Breast epithelium (tissue), 4 donors: ENCODE data around the gene ARHGAP27. TPM values are rescaled to one million over a fixed set of nuclear protein-coding genes. Genes with fewer than 3 reads are reported as not detected.
"Not testable (repeated sequence)": the region's sequence is repeated elsewhere in the genome, so short reads cannot be mapped to it uniquely, and the experiment has no call there.

ENCODE experiments used
- DNase-seq, 2 donors: peaks; one replicate each; pipeline ENCODE4 v3.0.0-alpha.2; 2019; ENCODE audit warnings: low spot score in 2 of 2
- H3K27ac ChIP-seq, 2 donors: fragments of 200-600 bp; sonication (generic) in 1 of 2; one replicate each; pipeline ENCODE4 v1.5.1; 2016 to 2019; ENCODE audit warnings: mild to moderate bottlenecking in 1 of 2
- H3K27me3 ChIP-seq, 2 donors: fragments of 200-600 bp; sonication (generic) in 1 of 2; one replicate each; pipeline versions ENCODE4 v1.5.1 to v1.6.0; 2017 to 2019; ENCODE audit warnings: control low read depth in 1 of 2, mild to moderate bottlenecking in 1 of 2
- H3K36me3 ChIP-seq: fragments of 200-600 bp; one replicate; pipeline ENCODE4 v1.5.1; 2019
- H3K4me1 ChIP-seq, 2 donors: fragments of 200-600 bp; sonication (generic); one replicate each; pipeline ENCODE4 v1.5.1; 2016 to 2019; ENCODE audit warnings: control low read depth in 1 of 2
- H3K4me3 ChIP-seq, 3 donors: fragments of 200-600 bp; sonication (generic); 1 replicate in 2 of 3; 2 replicates in 1 of 3; pipeline ENCODE4 v1.5.1; 2016 to 2019; ENCODE audit warnings: mild to moderate bottlenecking in 3 of 3, moderate library complexity in 2 of 3
- H3K9me3 ChIP-seq, 2 donors: fragments of 200-600 bp; sonication (generic) in 1 of 2; one replicate each; pipeline ENCODE4 v1.5.1; 2016 to 2019; ENCODE audit warnings: control low read depth in 1 of 2
- CTCF ChIP-seq, 3 donors: fragments of 450-650 bp; IDR thresholded peaks; one replicate each; pipeline ENCODE4 v1.5.1; 2016 to 2017; ENCODE audit warnings: antibody characterized with exemption in 3 of 3, mild to moderate bottlenecking in 3 of 3, moderate library complexity in 3 of 3
- POLR2A ChIP-seq: fragments of 450-650 bp; IDR thresholded peaks from one replicate; pipeline ENCODE4 v1.6.1; 2016; ENCODE audit warnings: antibody characterized with exemption, mild to moderate bottlenecking, moderate library complexity
- POLR2AphosphoS5 ChIP-seq, 3 donors: sonication (generic); formaldehyde crosslinking; IDR thresholded peaks; one replicate each; pipeline ENCODE4 v1.6.1; 2017; ENCODE audit warnings: antibody characterized with exemption in 3 of 3
- intact Hi-C: fragments of 100-400 bp; cut with DNase I; formaldehyde crosslinking; loops from one replicate; pipeline ENCODE4 v1.15.1; 2023; ENCODE audit warnings: low total_unique reads
- total RNA-seq, 3 donors: library from RNA; depleted of rRNA; stranded (reverse); fragments of >200 nt; gene quantifications; one replicate each; pipeline ENCODE4 v1.1.0, GENCODE V29; 2016

Gene ARHGAP27
- total RNA-seq, 3 donors from 2014 or later: 17.3 to 28.8 (median 17.6) TPM

- no peak overlapping the region for H3K4me3 ChIP-seq
- H3K9me3 ChIP-seq: peaks cover 0 to 10% of the 10 kb centered on the region in 2 donors
- no peak overlapping the region for H3K27ac ChIP-seq
- intact Hi-C loops: no loop called here
- TF ChIP-seq POLR2A: no peak
- no peak for TF ChIP-seq CTCF (IDR thresholded peaks at IDR 0.05)
- TF ChIP-seq POLR2AphosphoS5 (IDR thresholded peaks at IDR 0.05): no peak
- H3K36me3 ChIP-seq: no peaks in the 10 kb centered on the region
- no peaks in the 10 kb centered on the region for H3K27me3 ChIP-seq
- peak in 1 of 2 donors; percentile 6 for DNase-seq
- peaks cover 0 to 4% of the 10 kb centered on the region in 2 donors for H3K4me1 ChIP-seq
These were observed 85.2 kb downstream of the ARHGAP27 start for GRCh38 chr17:45347444-45347843.

GRCh38 chr17:45346216-45347015, 86.3 kb downstream of the ARHGAP27 start:
- H3K27ac ChIP-seq: peak overlapping the region; percentile 37 to 80
- intact Hi-C loops: no loop called here
- DNase-seq: peak in 1 of 2 donors; percentile 44
- peaks cover 0 to 4% of the 10 kb centered on the region in 2 donors for H3K9me3 ChIP-seq
- no peaks in the 10 kb centered on the region for H3K36me3 ChIP-seq
- H3K4me3 ChIP-seq: no peak overlapping the region
- H3K4me1 ChIP-seq: peaks cover 0 to 4% of the 10 kb centered on the region in 2 donors
- TF ChIP-seq POLR2A (no peak), POLR2AphosphoS5 (IDR thresholded peaks at IDR 0.05) (no peak), CTCF (IDR thresholded peaks at IDR 0.05) (no peak)
- H3K27me3 ChIP-seq: no peaks in the 10 kb centered on the region

- TF ChIP-seq POLR2A (no peak), CTCF (IDR thresholded peaks at IDR 0.05) (no peak), POLR2AphosphoS5 (IDR thresholded peaks at IDR 0.05) (peak in 1 of 3 donors; percentile 48)
- DNase-seq: peak in 1 of 2 donors; percentile 0
- Histone ChIP-seq H3K36me3 (no peaks in the 10 kb centered on the region), H3K4me1 (peaks cover 0 to 4% of the 10 kb centered on the region in 2 donors), H3K27ac (peak overlapping the region; percentile 40 to 84), H3K4me3 (no peak overlapping the region), H3K9me3 (no peaks in the 10 kb centered on the region), H3K27me3 (no peaks in the 10 kb centered on the region)
- intact Hi-C loops: no loop called here
These were observed 87.0 kb downstream of the ARHGAP27 start for GRCh38 chr17:45345554-45346215.

GRCh38 chr17:45345246-45345553, 87.5 kb downstream of the ARHGAP27 start:
- Histone ChIP-seq H3K27ac (peak overlapping the region; percentile 40 to 84), H3K36me3 (no peaks in the 10 kb centered on the region), H3K27me3 (no peaks in the 10 kb centered on the region), H3K9me3 (no peaks in the 10 kb centered on the region), H3K4me1 (peaks cover 0 to 4% of the 10 kb centered on the region in 2 donors), H3K4me3 (no peak overlapping the region)
- intact Hi-C loops: no loop called here
- DNase-seq: peak in 1 of 2 donors; percentile 35
- TF ChIP-seq POLR2AphosphoS5 (IDR thresholded peaks at IDR 0.05): no peak
- no peak for TF ChIP-seq CTCF (IDR thresholded peaks at IDR 0.05)
- no peak for TF ChIP-seq POLR2A

- H3K36me3 ChIP-seq, H3K4me3 ChIP-seq, H3K27ac ChIP-seq, H3K9me3 ChIP-seq, intact Hi-C loops, H3K4me1 ChIP-seq, H3K27me3 ChIP-seq: not testable (repeated sequence)
- DNase-seq: peak in 1 of 2 donors; percentile 28
These were observed 88.6 kb downstream of the ARHGAP27 start for GRCh38 chr17:45343967-45344664.

Other genes starting within 250 kb of the ARHGAP27 start
- 10 to 100 TPM in 2 of 3 donors, 1 to 10 TPM in 1; 9.2 to 31.2 (median 10.8) TPM for gene FMNL1, start 211.0 kb downstream of the ARHGAP27 start, total RNA-seq
- under 1 TPM in 1 of 3 donors, not detected in 2; 0.44 TPM for gene SPATA32, start 170.8 kb downstream of the ARHGAP27 start, total RNA-seq
- 10 to 100 TPM in 1 of 3 donors, 1 to 10 TPM in 2; 4.3 to 12.3 (median 6.9) TPM for gene MAP3K14, start 115.8 kb downstream of the ARHGAP27 start, total RNA-seq
- gene PLEKHM1, start 57.9 kb upstream of the ARHGAP27 start, total RNA-seq: 10 to 100 TPM; 31.5 to 49.0 (median 36.9) TPM